Measurements from ENCODE around the gene OTOG. TPM values are rescaled to one million over a fixed set of nuclear protein-coding genes. Genes with fewer than 3 reads are reported as not detected.

The OTOG gene
- total RNA-seq, 1 donor from 2014 or later, result not detected

DNA sequence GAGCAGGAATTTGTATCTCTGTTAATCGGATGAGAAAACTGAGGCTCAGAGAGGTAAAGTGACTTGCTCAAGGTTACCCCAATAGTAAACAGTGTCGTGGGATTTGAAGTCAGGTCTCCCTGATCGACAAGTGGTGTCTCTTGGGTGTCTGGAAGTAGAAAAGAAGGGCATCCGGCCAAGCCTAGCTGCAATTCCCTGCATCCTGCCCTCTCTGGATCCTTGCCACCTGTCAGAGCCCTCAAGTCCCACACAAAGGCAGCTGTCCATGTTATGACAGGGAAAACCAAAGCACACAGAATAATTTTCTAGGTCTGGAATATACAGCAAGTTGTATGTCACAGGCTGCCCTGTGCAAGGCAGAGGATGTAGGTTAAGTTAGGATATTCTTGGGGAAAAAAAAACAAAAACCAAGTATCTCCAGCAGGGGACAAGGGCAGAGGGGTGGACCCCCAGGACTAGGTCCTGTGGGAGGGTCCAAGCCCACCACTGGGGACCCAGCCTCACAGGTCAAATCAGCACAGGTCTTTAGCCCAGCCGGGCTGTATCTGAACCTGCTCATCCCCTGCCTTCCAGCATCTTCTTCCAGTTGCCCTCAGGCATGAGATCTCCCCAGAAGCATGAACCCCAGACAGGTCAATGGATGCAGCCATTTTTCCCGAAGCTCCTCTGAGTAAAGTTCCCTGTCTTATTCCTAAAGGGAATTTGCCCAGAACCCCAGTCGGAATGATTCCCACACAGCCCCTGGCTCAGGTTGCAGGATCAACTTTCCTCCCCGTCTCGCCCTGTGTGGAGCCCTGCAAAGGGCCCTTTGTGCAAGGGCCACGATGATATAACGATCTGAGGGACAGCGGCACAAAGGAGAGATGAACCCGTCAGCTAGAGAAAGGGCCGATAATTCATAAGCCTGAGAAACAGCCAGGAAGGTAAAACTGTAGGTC lies 17.9 kb upstream of the OTOG start:
- TF ChIP-seq, protein P1, sequence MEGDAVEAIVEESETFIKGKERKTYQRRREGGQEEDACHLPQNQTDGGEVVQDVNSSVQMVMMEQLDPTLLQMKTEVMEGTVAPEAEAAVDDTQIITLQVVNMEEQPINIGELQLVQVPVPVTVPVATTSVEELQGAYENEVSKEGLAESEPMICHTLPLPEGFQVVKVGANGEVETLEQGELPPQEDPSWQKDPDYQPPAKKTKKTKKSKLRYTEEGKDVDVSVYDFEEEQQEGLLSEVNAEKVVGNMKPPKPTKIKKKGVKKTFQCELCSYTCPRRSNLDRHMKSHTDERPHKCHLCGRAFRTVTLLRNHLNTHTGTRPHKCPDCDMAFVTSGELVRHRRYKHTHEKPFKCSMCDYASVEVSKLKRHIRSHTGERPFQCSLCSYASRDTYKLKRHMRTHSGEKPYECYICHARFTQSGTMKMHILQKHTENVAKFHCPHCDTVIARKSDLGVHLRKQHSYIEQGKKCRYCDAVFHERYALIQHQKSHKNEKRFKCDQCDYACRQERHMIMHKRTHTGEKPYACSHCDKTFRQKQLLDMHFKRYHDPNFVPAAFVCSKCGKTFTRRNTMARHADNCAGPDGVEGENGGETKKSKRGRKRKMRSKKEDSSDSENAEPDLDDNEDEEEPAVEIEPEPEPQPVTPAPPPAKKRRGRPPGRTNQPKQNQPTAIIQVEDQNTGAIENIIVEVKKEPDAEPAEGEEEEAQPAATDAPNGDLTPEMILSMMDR (IDR thresholded peaks at IDR 0.05), result no peak
- H3K27ac ChIP-seq, result no peak overlapping the region
- H3K4me3 ChIP-seq, result no peak overlapping the region
- H3K9me3 ChIP-seq, result no peaks in the 10 kb centered on the region
- intact Hi-C loops (cut with DNase I), result no loop called here
- no peaks in the 10 kb centered on the region for H3K27me3 ChIP-seq
- DNase-seq (ENCODE audit: low spot score in 2 of 2), result no peak
- no peaks in the 10 kb centered on the region for H3K36me3 ChIP-seq
- H3K4me1 ChIP-seq, result no peaks in the 10 kb centered on the region

- H3K27me3 ChIP-seq, result no peaks in the 10 kb centered on the region
- DNase-seq (ENCODE audit: low spot score in 2 of 2), result no peak
- intact Hi-C loops (cut with DNase I), result no loop called here
- no peaks in the 10 kb centered on the region for H3K36me3 ChIP-seq
- H3K9me3 ChIP-seq, result no peaks in the 10 kb centered on the region
- no peak overlapping the region for H3K27ac ChIP-seq
- TF ChIP-seq, protein P1 (IDR thresholded peaks at IDR 0.05), result no peak
- H3K4me1 ChIP-seq, result no peaks in the 10 kb centered on the region
- no peak overlapping the region for H3K4me3 ChIP-seq
These were observed 17.2 kb upstream of the OTOG start for GRCh38 chr11:17529844-17530185.

GRCh38 chr11:17531071-17531600 lies 15.9 kb upstream of the OTOG start:
- Histone ChIP-seq H3K27me3 (no peaks in the 10 kb centered on the region), H3K27ac (no peak overlapping the region), H3K36me3 (no peaks in the 10 kb centered on the region), H3K4me1 (no peaks in the 10 kb centered on the region), H3K4me3 (no peak overlapping the region), H3K9me3 (no peaks in the 10 kb centered on the region)
- intact Hi-C loops (cut with DNase I), result no loop called here
- DNase-seq (ENCODE audit: low spot score in 2 of 2), result no peak
- TF ChIP-seq, protein P1 (IDR thresholded peaks at IDR 0.05), result no peak

GRCh38 chr11:17531636-17532113 lies 15.4 kb upstream of the OTOG start:
- Histone ChIP-seq H3K27me3 (no peaks in the 10 kb centered on the region), H3K9me3 (no peaks in the 10 kb centered on the region), H3K27ac (no peak overlapping the region), H3K4me3 (no peak overlapping the region), H3K36me3 (no peaks in the 10 kb centered on the region), H3K4me1 (no peaks in the 10 kb centered on the region)
- intact Hi-C loops (cut with DNase I), result no loop called here
- no peak for DNase-seq (ENCODE audit: low spot score in 2 of 2)
- TF ChIP-seq, protein P1 (IDR thresholded peaks at IDR 0.05), result no peak

DNA sequence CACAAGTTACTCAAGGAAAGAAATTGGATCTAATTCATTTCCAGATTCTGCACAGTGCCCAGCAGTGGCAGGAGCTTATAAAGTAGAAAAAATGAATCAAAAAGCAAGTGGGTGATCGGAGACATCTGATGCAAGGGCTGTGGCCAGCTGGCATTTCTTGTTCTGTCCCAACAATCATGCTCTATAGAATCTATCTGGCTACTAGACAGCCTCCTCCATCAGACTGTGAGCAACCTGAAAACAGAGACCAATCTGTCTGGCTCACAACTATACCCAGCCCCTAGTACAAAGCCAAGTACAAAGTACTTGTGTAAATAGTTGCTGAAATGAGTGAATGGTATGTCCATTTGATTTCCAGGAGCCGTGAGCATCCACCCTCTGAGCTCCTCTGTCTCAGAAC lies 14.3 kb upstream of the OTOG start:
- Histone ChIP-seq H3K27ac (no peak overlapping the region), H3K4me3 (no peak overlapping the region), H3K36me3 (no peaks in the 10 kb centered on the region), H3K9me3 (no peaks in the 10 kb centered on the region), H3K4me1 (no peaks in the 10 kb centered on the region), H3K27me3 (no peaks in the 10 kb centered on the region)
- TF ChIP-seq, protein P1 (IDR thresholded peaks at IDR 0.05), result no peak
- no peak for DNase-seq (ENCODE audit: low spot score in 2 of 2)
- intact Hi-C loops (cut with DNase I), result no loop called here

All from ascending aorta (tissue), 2 donors.